ENCODE data around the gene NCBP3.

GRCh38 chr17:3894188-3894587 is 48.1 kb upstream of the NCBP3 start:
- TF ChIP-seq CTCF (IDR thresholded peaks at IDR 0.05) (no peak), EP300 (IDR thresholded peaks at IDR 0.05) (no peak)

Measured in ovary (tissue), 3 donors.